Cerebellar nuclear complex (tissue), 1 donor: Measurements from ENCODE around the gene IL19.

ENCODE experiments used
- DNase-seq, 2 experiments: peaks; one replicate each; lab custom pipeline; 2025; lab: John Stamatoyannopoulos, UW

The IL19 gene

DNA sequence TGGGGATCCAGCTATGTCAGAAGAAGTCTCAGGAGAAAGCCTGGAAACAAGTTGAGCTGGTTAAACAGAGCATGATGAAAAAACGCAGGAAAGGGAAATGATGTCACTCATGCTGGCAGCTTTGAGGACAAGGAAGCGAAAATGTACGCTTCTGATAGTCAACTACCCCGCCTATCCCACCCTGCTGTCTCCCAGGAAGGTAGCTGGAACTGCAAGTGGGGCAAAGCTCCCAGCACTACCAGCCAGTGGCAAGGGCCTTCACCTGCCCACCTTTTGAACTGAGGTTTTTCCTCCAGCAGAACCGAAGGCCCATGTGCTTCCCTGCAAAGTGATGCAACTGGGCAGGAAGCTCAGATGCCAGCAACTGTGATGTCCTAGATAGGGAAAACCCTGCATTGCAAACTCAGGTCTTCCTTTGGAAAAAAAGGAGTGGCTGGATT is 88.5 kb downstream of the IL19 start:
- DNase-seq, result no peak

DNA sequence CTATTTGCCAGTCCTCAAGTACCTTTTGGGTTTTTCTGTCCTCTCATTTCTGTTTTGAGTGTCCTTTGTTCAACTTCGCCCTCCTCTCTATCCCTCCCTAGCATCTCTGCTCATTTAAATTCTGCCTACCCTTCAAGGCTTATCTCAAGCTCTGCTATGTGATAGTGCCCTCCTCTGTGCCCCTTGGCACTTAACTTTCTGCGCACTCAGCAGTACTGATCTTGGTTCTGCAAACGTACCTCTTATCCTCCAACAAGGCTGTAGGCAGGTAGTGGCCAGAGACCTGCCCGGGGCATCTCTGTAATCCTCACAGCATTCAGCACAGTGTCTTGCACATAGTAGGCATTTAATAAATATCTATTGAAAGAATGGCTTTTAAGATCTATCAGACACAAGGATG is 89.6 kb downstream of the IL19 start:
- no peak for DNase-seq

DNA sequence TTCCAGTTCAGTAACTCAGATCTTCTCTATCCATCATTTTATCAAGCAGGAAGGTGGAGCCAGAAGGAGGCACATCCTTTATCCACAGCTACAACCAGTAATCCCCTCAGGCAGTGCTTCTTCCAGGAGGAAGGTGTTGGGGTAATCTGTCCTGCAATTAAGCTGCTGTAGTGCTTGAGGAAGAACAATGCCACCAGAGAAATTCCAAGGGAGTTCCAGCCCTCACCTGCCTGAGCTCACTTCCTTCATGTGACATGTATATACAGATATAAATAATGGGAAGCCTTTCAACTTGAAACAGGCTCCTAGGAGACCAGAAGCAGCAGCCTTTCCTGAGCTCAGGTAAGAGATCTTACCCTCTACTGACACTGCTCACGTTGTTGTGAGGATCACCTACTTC is 92.7 kb downstream of the IL19 start:
- no peak for DNase-seq

DNA sequence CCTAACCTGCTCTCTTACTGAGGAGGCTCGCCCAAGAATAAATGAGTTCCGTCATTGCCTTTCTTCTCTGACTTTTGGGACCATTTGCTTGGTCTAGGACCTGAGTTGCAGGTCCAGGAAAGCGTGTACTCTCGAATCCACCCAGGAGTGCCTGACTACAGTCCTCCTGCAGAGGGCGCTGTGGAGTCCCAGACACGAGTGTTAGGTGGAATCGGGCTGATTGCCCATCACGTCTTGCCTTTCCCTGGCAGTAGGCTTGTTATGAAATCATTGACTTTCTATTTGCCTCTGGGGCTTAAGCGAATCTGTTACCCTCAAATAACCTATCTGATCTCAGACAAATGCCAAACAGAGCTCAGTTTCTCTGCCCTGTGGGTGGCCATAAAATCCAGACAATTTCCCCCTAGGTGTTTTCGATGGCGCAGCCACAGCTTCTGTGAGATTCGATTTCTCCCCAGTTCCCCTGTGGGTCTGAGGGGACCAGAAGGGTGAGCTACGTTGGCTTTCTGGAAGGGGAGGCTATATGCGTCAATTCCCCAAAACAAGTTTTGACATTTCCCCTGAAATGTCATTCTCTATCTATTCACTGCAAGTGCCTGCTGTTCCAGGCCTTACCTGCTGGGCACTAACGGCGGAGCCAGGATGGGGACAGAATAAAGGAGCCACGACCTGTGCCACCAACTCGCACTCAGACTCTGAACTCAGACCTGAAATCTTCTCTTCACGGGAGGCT is 94.5 kb downstream of the IL19 start, which contains the start of gene IL20:
IL20 (plus strand) TSS at position 685 of the 733 bp plus-strand sequence. CDS start 230 bp downstream, outside the sequence.
- DNase-seq, result no peak

DNA sequence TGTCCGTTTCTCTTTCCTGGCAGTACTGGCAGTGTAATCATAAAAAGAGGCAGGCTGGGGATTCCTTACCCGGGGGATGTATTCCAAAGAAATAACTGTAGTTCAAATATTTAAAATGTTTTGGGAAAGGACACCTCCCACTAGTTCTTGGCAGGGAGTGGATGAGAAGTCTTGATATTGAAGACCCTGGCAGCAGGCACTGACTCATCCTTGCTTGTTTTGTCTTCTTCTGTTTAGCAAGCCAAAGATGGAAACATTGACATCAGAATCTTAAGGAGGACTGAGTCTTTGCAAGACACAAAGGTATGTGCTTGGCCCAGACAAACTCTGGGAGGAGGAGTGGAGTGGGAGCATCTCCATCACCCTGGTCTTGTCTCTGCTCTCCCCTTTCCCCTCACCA is 95.5 kb downstream of the IL19 start:
- no peak for DNase-seq

DNA sequence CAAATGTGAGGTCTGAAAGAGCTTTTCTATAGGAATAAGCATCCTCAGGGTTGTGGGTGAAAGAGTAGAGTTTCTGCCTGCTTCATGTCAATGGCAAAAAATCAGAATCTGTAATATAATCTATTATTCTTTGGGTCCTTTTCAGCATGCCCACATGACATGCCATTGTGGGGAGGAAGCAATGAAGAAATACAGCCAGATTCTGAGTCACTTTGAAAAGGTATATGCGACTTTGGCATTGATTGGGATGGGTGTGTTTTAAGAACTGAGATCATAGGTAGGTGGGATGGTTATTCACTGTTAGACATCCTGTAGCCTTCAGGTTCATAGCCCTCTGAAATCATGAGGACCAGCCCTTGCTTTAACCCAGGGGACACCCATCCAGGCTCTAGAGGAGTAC is 96.7 kb downstream of the IL19 start:
- DNase-seq, result no peak

DNA sequence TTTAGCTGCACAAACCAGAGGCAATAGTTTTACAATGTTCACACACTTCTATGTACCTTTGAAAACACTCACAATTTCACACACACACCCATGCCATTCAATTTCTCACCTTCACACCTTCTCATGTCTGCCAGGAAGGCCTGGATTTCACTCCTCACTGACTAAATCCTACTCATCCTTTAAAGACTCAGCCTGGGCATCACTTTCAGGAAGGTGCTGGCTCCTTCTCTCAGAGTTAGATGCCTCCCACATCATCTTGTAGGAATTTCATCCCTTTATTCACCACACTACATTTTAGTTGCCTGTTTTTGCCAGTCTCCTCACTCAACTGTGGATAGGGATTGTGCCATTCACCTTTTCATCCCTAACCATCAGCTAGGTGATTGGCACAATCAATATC is 97.1 kb downstream of the IL19 start:
- DNase-seq, result no peak

DNA sequence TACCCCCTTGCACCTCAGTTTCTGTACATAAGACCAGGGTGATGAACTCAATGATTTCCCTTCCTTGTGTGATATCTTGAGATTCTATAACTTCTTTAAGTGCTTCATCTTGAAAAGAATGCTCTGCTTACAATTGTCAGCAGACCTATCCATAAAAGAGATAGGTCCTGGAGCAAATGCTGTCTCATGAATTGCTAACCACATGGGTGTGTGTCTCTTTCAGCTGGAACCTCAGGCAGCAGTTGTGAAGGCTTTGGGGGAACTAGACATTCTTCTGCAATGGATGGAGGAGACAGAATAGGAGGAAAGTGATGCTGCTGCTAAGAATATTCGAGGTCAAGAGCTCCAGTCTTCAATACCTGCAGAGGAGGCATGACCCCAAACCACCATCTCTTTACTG is 97.7 kb downstream of the IL19 start:
- no peak for DNase-seq

DNA sequence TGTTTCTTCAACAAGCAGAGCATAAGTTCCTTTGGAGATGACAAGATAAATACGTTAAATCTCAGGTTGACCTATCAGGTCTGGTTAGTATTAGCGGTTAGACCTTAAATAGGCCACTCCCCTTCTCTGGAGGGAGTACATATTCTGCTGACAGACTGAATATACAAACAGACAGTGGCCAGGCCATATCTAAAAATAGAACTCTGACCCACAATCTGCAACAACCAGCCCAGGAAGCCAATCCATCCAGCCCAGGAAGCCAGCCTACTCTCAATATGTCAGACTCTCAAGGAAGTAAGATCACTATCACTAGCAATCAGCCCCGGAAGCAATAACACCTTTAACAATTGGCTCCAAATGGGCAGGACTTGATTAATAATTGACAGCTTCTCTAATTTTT is 101.6 kb downstream of the IL19 start:
- no peak for DNase-seq

DNA sequence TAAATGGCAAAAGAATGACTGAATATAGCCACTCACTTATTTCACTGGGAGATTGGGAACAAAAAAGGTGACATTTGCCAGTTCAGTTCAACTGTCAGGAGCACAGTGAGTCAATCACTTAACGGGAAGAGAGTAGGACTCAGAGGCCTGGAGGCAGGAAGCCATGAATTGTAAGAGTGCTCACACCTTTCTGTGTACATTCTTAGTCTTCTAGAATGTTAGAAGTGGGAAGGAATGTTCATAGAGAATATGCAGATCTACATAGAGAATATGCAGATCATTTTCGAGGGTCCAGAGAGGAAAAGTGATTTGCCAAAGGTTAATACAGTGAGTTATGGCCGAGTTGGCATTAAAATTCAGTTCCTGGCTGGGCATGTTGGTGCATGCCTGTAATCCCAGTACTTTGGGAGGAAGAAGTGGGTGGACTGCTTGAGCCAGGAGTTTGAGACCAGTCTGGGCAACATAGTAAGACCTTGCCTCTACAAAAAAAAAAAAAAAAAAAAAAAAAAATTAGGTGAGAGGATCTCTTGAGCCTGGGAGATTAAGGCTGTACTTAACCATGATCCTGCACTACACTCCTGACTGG is 103.1 kb downstream of the IL19 start:
- no peak for DNase-seq

DNA sequence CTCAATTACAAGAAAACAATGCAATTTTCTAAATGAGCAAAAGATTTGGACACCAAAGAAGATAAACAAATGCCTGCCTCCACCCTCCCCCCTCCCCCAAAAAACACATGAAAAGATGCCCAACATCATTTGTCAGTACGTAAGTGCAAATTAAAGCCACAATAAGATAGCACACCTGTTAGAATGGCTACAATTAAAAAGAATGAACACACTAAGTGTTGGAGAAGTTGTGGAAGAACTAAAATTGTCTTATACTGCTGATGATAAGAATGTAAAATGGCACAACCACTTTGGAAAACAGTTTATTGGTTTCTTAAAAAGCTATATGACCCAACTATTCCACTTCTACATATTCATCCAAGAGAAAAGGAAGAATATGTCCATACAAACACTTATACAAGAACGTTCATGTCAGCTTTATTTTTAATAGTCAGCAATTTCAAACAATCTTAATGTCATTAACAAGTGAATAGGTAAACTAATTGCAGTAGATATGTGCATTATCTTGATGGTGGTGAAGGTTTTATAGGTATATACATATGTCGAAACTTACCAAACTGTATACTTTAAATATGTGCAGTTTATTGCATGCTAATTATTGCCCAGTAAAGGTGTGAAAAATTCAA is 105.3 kb downstream of the IL19 start:
- DNase-seq, result no peak

DNA sequence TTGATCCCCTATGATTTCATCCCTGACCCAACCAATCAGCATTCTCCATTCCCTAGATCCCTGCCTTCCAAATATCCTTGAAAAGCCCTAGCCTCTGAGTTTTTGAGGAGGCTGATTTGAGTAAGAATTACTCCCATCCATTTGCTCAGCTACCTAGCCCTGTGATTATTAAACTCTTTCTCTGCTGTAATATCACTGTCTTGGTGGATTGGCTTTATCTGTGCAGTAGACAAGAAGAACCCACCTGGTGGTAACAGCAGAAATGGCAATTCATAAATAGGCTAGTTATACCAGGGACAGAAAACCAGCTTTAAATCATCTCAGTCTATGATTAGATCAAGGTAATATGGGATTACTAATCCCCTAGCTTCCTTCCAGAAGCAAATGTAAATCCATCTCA is 107.9 kb downstream of the IL19 start:
- DNase-seq, result no peak

DNA sequence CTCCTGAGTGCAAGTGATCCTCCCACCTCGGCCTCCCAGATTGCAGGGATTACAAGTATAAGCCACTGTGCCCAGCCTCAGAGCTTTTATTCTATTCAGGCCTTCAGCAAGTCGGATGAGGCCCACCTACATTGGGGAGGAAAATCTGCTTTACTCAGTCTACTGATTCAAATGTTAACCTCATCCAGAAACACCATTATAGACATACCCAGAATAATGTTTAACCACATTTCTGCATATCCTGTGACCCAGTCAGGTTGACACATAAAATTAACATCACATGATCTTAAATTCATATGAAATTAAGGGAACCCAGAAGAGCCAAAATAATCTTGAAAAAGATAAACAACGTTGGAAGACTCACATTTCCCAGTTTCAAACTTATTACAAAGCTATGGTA is 109.7 kb downstream of the IL19 start:
- DNase-seq, result no peak

DNA sequence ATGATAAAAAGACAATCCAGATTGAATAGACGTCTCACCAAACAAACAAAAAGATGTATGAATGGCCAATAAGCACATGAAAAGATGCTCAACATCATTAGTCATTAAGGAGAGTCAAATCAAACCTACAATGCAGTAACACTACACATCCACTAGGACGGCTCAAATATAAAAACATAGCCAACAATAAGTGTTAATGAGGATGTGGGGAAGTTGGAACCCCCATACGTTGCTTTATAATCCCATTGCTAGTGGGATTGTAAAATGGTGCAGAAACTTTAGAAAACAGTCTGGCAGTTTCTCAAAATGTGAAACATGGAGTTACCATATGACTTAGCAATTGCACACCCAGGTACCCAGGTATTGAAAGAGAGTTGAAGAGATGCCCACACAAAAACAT is 112.0 kb downstream of the IL19 start:
- DNase-seq, result no peak

DNA sequence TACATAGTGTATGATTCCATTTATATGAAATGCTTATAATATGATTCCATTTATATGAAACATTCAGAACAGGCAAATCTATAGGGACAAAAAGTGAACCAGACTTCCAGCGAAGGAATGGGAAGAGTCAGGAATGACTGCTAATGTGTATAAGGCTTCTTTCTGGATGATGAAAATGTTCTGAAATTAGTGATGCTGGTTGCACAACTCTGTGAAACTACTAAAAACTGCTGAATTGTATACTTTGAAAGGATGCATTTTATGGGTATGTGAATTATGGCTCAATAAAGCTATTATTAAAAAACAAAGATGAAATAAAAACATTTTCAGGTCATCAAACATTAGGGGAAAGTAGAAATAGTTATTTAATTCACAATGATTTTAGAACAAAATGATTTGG is 112.6 kb downstream of the IL19 start:
- no peak for DNase-seq

DNA sequence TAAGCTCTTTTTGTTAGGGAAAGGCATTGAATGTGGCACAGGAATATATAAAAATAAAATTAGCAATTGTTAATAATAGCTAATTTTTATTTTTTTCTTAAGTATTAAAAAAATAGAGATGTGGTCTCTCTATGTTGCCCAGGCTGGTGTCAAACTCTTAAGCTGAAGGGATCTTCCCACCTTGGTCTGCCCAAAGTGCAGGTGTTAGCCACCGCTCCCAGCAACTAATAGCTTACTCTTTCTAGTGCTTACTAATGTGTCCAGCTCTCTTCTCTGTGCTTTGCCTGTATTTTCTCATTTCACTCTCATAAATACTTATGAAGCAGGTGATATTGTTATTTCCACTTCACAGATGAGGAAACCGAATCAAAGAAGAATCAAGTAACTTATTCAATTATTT is 113.3 kb downstream of the IL19 start:
- DNase-seq, result no peak

DNA sequence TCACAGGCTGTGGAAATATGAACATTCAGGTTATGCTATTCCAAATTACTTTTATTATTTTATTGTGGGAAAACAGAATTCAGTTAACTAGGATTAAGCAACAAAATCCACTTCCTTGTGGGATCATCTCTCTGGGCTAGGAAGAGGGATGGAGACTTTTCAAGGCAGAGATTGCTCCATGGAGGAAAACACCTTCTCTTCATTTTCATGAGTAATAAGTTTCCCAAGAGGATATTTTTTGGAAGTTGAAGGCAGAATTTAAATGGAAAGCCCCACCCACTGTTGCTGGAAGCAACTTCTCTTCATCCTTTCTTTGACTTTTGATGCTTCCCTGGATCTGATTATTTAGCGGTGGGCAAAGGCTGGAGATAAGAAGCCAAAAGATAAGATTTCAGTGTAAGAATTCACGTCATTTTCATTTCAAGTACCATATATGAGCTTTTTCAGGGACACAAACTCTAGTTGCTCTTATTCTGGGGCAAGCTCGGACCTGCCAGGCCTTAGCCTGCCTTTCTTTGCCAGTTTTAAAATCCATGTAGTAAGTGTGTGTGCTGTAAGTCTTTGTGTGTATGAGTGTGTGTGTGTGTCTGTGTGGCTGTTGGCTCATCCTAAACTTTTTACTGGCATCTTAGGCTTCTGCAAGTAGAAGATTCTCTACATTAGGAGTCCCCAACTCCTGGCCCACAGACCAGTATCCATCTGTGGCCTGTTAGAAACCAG is 114.9 kb downstream of the IL19 start:
- no peak for DNase-seq

DNA sequence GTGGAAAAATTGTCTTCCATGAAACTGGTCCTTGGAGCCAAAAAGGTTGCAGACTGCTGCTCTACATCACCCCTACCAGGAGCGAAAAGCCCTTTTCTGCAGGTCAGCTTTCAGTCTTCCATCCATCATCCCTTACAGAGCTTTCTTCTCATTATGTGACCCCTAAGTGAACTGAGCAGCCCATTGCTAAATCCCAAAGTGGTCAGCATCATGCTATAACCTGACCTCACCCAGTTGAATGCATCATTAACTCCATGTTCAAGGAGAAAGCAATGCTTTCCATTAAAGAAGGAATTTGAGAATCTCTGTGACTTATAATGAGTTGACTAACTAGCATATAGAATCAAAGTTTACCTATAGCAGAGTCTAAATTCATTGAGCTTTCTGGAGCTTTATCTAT is 116.3 kb downstream of the IL19 start:
- no peak for DNase-seq

DNA sequence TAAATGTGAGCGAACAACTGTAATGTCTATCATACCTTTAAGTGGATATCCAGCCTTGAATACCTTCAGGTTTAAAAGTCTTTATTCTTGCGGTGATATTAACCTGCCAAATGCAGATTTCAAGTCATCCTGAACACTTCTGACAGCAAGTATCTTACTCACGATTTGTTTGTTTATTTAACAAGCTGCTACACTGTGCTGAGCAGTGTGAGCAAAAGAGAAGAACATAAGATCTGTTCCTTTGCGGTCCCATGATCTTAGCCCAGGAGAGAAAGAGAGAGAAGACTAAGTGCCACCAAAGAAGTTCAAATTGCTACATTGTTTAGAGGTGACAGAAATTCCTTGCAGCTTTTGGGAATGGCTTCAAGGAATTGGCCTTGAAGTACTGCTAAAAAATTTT is 117.1 kb downstream of the IL19 start:
- no peak for DNase-seq

DNA sequence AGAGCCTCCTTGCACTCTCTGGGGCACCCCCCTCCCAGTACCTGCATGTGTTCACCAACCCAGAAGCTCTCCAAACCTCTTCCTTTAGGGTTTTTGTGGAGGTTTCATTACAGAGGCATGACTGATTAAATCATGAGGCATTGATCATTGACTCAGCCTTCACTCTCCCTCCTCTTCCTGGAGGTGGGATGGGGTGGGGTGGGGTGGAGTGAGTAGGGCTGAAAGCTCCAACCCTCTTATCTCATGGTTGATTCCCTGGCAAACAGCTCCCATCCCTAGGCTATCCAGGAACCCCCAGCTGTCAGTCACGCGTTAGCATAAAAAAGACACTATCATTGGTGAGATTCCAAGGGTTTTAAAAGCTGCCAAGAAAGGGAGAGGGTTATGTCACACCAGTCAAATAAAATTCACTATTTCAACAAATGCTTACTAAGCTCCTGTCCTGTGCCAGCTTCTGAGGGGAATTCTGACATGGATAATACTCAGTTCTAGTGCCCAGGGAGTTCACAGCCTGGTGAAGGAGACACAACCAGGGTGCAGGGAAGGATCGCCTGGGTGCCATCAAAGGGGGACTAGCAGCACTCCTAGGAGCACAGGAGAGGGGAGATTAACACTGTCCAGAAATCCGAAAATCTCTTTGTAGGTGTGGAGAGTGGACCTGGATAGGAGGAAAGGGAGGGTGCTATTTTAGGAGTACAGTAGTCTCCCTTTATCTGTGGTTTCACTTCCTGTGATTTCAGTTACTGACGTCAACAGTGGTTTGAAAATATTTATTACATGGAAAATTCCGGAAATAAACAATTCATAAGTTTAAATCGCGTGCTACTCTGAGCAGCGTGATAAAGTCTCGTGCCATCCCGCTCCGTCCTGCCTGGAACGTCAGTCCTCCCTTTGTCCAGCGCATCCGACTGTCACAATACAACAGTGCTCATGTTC is 119.8 kb downstream of the IL19 start:
- DNase-seq, result no peak

DNA sequence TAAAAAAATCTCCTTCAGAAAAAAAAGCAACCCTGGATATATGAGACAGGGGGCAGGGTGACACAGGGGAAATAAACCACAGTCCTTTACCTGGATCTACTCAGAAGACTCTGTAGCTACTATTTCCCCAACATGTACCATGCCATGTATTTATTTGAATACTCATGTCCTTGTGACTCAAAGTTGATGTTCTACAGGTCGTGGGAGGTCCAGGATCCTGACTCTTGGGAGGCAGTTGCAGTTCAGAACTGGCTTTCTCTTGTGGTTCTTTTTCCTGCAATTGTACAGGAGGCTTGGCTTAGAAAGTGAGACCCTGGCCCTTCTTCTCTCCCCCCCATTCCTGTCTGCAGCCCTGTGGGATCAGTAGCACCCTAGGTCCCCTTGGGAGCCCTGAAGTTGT is 120.8 kb downstream of the IL19 start:
- DNase-seq, result no peak
